Loucy (cell line): ENCODE data around the gene ACTC1.

ENCODE experiments used
- CTCF ChIP-seq: fragments of 200-600 bp; sonication (generic); conservative IDR thresholded peaks from 2 replicates; pipeline ENCODE4 v1.5.1; 2014; ENCODE audit warnings: mild to moderate bottlenecking, antibody characterized with exemption, low read length
- EZH2phosphoT487 ChIP-seq: fragments of 200-600 bp; IDR thresholded peaks from 2 replicates; pipeline ENCODE4 v1.6.1; 2018; ENCODE audit warnings: antibody characterized with exemption, mild to moderate bottlenecking, moderate library complexity, borderline replicate concordance

- TF ChIP-seq CTCF (no peak), EZH2phosphoT487 (no peak)
Observed at GRCh38 chr15:34838282-34838681, 42.9 kb upstream of the ACTC1 start.
